HG03175 (cell line): ENCODE results near the gene AHCYL2.
"Not testable (repeated sequence)": the region's sequence is repeated elsewhere in the genome, so short reads cannot be mapped to it uniquely, and the experiment has no call there.

Experiments used
- ATAC-seq: cut with Tn5 transposase; IDR thresholded peaks from one replicate; pipeline ENCODE4 v1.9.1; 2021; ENCODE audit warnings: mild to moderate bottlenecking, moderate library complexity; ENCODE audit not compliant: unreplicated experiment

The AHCYL2 gene

DNA sequence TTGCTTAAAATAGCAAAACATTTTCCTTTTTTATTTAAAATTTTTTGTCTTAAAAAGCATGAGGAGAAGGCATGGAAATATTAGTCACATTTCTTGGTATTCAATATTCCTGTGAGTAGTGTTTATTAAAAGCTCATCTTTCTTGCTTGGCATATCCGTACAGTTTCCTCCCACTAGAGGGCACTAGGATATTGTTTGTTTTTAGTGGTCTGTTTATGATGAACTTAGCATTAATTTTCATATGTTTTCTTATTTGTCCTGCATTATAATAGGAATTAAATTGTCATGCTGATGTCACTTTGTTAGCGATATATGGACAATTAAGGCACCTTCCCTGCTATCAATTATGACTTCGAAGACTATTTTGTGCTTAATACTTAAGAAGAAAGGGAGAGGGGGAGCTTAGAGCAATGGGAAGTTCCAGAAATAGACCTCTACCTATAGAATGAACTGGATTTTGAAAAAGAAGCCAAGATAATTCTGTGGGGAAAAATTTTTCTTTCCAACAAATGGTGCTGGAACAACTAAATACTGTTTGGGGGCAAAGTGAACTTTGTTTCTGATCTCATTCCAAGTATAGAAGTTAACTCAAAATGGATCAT, 118.4 kb downstream of the AHCYL2 start:
- ATAC-seq = no peak

DNA sequence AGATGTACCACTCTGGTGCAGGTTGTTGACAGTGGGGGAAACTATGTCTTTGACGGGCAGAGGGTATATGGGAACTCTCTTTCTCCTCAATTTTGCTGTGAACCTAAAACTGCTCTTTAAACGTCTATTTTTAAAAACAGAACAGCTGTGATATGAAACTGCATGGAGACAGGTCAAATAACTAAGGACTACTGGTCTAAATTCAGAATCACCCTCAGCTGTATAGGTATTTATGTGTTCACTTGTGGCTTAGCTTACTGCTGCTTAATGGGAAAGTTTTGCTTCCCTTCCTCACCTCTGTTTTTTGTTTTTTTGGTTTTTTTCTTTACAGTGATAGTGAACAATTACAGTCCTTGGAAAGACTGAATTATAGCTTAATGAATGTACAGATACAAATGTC, 122.5 kb downstream of the AHCYL2 start:
- ATAC-seq = no peak

DNA sequence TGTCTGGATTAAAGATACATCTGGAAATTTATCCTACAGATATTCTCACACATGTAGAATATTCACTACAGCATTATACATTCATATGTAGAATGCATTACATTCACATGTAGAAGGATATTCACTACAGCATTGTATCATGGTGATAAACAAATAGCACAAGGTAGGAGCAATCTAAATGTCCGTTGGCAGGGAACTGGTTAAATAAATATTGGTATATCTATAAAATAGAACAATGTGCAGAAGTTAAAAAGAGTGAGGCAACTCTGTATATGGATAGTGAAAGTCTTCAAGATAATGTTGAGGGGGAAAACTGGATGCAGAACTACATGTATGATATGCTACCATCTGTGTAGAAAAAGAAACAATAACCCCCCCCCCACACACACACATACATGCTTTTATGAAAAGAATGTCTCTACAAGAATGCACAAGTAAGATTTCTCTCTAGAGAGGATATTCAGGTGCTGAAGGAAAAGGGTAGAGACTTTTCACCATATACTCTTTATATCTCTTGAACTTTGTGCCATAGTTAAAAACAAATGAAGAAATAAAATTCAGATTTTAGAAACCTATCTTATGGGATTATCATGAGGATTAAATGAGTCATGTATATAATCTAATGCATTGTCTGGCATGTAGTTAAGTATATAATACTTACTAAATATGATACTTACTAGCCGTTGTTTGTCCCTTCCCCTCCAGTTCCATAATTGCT, 123.4 kb downstream of the AHCYL2 start:
- no peak for ATAC-seq

DNA sequence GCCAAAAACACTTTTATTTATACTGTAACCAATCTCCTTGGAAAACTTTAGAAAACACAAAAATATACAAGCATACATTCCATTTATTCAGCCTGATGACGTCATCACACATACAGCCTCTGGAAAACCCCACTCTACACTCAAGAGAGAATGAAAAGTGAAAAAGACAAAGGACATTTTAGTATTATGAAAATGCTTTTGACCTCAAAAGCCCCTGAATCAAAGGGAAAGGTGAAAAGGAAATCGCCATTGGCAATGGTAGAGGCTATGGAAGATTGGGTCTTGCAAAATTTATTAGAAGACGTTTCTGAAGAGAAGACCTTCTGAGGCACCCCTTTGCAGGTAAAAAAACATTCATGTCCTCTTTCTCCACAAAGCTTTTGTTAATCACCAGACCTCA, 126.5 kb downstream of the AHCYL2 start:
- no peak for ATAC-seq

DNA sequence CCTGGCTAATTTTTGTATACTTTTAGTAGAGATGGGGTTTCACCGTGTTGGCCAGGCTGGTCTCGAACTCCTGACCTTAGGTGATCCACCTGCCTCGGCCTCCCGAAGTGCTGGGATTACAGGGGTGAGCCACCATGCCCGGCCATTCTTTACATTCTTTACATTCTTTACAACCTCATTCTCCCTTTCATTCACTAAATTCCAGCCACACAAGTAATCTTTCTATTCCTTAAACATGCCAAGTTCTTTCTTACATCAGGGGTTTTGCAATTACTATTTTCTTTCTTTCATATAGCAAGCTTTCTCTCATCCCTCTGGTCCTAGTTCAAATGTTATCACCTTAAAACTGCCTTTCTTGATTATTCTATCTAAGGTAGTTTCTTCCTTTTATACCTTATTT, 128.3 kb downstream of the AHCYL2 start:
- ATAC-seq = not testable (repeated sequence)

DNA sequence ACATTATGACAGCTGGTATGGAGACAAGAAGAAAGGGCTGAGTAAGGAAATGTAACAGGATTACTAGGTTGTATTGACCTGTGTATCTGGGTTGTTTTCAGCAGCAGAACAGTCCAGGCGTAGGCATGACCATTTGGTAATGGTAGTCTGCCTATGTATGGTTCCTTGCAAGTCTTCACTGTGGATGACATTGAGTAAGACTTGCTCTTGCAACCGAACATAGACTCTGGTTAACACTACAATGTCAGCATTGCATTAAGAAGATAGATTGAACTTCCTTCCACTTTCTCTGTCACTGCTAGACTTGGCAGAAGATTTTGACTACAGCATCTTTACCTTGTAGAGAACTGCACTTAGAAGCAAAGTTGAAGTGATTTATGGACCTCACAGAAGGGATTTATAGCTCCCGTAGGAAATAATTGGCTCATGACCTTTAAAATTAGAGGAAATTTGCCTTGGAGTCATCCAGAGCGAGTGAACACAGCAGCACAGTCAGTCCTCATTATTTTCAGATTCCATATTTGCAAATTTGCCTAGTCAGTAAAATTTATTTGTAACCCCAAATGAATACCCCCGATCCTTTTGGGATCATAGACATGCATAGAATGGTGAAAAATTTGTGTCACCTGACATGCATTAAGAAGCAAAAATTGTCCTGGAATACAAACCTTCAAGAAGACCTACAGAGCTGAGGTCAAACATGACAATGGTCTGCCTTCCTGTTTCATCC, 129.8 kb downstream of the AHCYL2 start:
- ATAC-seq = no peak

DNA sequence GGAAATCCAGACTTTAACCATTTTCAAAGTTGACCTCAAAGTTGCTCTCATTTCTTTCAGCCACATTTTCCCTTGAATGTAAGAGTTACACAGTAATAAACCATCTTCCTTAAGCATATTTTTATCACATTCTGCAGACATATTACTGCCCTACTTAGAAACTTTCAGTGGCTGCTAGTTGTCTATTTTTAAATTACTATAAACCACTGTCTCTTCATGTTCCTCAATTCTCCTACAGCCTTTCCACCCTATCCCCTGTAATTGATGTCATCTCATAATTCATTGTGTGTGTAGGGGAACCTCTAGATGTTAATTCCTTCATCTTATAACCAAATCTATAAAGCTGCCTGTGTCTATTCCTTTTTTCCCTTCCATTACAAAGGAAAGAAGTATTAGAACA, 131.3 kb downstream of the AHCYL2 start:
- ATAC-seq = no peak

DNA sequence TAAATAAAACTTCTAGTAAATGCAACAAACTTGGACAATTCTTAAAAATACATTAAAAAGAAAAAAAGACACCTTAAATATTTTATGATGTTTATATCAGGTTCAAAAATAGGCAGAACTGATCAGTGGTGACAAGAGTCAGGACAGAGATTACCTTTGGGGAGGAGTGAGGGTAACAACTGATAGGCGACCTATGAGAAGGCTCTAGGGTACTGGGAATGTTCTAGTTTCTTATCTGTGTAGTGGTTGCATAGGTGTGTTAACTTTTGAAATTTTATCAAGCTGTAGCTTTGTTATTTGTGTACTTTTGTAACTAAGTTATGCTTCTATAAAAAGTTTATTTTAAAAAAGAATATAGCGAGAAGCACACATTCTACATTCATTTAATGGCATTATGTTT, 134.3 kb downstream of the AHCYL2 start:
- ATAC-seq = no peak

DNA sequence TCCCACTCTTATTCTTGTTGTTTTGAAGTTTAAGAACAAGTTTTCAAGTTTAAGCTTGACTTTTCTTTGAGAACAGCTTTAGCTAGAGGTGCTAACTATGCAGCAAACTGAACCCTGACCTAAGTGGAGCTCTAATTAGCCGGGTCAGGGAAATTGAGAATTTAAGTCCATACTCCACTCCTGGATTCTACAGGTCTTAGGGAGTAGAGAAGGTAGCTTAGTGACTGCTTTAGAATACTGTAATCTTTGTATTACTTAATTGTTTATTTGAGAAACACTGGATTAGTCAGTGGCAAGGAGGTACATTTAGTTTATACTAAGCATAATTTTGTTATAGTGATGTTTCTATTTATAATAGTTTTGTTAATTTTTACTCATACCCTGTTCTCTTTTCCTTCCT, 134.8 kb downstream of the AHCYL2 start:
- ATAC-seq = no peak

DNA sequence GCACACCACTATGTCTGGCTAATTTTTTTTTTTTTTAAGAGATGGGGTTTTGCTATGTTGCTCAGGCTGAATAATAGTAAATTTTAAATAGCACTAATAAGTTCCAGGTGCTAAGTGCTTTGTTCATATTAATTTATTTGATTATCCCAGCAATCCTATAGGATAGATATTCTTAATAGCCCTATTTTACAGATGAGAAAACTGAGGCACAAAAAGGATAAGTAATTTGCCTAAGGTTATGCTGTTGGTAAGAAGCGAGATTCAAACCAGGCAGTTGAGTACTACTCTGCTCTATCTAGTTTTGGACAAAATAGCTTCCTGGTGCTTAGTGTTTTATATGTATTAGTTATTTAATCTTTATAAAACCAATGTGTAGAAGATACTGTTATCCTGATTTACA, 136.9 kb downstream of the AHCYL2 start:
- no peak for ATAC-seq

DNA sequence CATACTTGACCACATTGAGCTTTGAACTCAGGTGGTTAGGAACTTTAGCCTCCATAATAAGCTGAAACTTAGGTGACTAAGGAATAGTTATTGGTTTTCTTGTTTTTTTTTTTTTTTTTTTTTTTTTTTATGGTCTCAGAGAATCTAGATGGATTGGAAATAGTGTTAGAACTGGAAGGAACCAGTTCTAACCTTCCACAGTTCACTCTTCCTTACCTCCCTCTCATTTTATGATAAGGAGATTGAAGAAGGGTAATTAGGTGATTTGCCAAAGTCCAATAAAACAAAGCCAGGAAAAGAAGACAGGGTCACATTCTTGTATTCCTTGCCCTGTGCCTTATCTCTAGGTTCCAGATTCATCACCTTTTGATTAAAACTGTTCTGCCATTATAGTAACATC, 137.7 kb downstream of the AHCYL2 start:
- ATAC-seq = no peak

DNA sequence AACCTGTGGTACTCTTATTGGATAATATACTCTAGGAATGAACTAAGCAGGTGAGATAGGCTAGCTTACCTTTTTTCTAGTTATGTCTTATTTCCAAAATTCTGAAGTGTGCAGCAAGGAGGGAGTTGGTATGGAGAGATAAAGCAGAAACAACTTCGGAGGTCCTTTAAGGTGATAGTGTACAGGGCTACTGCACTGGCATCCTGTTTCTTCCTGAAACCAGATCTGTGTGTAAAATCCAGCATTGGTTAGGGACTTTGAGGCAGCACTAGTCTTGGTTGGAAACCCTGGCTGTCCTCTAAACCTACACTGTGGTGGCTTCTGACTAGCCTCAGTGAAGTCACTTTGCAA, 142.5 kb downstream of the AHCYL2 start:
- ATAC-seq = no peak

DNA sequence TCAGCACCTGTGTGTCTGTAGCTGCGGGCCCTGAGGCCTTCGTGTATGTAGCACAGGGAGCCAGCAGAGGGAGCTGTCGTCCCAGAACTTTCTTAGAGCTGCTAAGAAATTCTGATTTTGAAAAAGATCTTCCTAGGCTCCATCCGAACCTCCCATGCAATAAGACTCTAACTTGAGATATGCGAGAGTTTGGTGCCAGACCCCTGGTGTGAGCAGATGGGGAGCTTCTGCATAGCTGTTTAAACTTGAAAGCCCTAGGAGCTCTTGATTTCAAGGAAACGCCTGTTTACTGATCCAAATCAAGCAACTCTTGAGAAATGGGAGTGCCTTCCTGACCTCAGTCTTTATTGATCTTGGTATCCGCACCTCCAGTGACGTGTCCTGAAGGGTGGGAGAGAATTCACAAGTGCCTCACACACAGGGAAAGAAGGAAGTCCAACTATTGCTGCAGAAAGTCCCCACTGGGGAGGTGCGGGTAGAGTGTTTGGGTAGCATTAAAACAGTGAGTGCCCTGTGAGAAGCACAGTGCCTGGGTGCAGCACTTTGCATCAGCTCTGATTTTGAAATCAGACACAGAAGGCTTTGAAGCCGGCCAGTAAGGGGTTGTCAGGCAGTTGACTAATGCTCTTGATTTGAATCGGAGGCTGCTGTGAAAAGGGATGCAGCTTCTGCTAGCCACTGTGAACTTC, 143.0 kb downstream of the AHCYL2 start:
- peak; percentile 65 for ATAC-seq

DNA sequence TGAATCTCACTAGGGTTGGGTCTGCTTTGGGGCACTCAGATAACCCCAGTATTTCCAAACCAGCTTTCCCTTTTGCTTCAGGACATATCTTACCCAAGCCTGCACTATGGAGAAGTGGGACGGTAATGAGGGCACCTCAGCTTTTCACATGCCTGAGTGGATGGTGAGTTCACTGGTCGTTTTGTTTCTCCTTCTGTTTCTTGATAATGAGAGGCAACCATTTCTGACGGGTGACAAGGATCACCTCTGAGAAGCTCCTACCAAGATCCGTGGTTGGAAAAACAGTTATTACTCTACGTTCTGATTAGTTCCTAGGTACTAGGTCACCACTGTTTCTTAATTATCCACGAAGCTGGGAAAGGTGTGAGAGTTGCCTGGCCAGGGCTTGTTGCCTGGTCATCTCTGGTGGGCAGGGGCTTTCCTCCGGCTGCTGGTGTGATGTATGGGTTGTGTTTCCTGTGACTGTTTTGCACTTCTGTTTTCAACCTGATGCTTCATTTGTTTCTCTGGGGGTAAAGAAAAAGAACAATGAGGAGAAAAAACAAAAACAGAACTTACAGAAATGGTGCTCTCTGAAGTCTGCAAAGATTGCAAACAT, 143.7 kb downstream of the AHCYL2 start:
- ATAC-seq = peak; percentile 38

DNA sequence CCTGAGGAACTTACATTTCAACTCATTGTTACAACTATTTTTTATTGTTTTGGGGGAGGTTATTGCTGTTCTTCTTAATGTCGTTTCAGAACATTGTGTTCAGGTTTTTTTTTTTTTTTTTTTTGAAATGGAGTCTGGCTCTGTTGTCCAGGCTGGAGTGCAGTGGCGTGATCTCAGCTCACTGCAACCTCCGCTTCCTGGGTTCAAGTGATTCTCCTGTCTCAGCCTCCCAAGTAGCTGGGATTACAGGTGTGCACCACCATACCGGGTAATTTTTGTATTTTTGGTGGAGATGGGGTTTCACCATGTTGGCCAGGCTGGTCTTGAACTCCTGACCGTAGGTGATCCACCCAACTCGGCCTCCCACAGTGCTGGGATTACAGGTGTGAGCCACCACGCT, 144.6 kb downstream of the AHCYL2 start:
- ATAC-seq = not testable (repeated sequence)

DNA sequence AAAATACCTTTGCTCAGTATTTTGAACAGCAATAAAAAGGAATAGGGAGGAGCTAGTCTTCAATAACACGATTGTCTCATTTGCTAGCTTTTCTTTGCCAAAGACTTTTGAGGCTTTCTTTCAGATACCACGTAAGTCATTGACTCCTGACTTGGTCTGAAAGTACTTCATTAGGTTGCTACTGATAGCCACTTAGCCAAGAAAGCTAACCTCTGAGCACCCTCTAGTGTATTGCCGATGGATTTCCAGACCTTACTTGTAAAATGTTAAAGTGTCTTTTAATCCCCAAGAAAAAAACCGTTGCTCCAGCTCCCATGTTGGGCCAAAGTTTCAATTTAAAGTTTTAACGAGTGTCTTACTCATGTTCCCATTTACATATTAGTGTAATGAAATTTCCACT, 146.0 kb downstream of the AHCYL2 start:
- no peak for ATAC-seq

DNA sequence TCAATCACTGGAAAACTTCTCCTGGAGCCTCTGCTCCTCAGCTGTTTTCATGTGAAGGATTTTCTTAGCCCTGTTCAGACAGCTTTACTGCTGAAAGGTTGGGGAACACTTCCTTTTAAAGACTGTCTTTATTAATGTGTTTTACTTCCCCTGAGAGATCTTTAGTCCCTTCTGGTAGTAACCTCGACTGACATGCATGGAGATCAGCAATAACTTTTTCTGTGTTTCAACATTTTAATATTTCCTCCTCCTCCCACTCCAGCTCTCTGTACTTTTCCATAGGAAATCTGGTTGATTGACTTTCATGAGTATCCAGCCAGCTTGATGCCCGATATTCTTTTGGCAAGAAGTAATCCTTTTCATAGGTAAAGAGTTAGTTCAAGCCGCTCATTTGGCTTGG, 146.7 kb downstream of the AHCYL2 start:
- ATAC-seq = no peak

DNA sequence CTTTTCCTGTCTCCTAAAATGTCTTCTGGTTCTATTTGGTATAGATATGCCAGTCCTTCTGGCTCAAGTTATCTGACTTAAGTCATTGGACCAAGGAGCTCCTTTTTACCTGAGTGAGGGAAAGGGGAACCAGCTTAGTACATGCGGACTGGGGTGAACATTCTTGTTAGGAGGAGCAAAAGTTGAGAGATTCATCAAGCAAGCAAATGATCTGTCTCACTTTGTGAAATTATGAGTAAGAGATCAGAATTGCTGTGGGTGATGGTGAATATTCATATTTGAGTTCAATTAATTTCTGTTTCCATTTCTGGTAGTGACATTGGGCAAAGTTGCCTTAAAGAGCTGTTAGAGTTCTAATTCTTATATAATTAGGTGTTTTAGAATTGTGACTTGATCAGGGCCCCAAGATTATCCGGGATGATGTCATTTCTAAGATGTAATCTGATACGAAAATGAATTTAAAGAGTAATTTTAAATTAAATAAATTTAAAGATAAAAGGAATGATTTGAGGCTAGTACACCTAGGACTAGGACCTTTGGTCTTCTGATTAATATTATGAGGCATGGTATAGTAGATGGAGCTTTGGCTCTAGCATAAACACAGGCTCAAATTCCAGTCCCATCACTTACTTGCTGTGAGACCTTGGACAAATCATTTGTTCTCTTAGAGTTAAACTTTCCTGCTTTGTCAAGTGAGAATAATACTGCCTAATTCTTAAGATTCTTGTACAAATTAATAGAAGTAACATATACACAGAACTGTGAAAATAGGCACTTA, 149.0 kb downstream of the AHCYL2 start:
- no peak for ATAC-seq

DNA sequence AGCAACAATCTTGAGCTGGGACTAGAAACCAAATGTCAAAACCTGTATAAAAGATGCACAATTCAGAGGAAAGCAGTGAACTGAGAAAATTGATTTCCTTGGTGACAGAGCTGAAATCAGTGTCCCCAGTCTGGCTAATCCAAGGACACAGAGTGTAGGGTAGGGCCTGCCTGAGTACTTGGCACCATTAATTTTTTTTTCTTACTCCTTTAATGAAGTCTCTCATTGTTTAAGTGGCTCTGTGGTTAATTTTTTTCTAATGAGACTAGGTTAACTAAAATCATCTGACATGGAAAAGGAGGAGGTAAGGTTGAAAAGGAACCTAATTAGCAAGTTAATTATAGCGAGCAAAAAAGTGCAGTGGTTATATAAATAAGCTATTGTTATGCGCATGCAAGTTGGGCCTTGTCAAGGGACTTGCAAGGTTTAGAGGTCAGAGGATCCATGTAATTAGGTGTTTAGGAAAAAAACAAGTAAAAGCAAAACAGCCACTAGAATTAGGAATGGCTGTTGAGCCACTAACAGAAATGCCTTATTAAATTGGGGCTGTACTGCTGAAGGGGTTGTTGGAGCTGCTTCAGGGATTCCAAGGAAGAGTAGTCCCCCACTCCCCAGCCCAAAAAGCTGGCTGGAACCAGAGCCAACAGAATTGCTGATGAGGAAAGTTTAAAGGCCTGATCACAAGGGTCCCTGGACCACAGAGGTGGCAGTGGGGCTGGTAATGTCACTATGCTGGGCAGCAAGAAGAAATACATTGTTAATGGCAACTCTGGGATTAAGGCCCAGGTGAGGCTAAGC, 150.5 kb downstream of the AHCYL2 start:
- ATAC-seq = no peak
